CD4-positive, alpha-beta T cell (primary cell): ENCODE results near the gene PIP4K2A. TPM values are rescaled to one million over a fixed set of nuclear protein-coding genes. Genes with fewer than 3 reads are reported as not detected.

Experiments used
- ATAC-seq: fragments of 200-7000 bp; cut with Tn5 transposase; one replicate; pipeline ENCODE4 v1.10.0; 2022; ENCODE audit warnings: mild to moderate bottlenecking; ENCODE audit not compliant: poor library complexity
- CTCF ChIA-PET: fragments of 350-600 bp; sonication (Branson Sonifier 250); formaldehyde crosslinking; loops from one replicate; lab custom pipeline; 2021; ENCODE audit warnings: antibody characterized with exemption, inconsistent platforms; lab: Charles Lee
- POLR2A ChIA-PET: fragments of 350-600 bp; sonication (Branson Sonifier 250); formaldehyde crosslinking; loops from one replicate; lab custom pipeline; 2021; ENCODE audit warnings: antibody characterized with exemption, inconsistent platforms; lab: Charles Lee
- DNase-seq, 14 experiments: peaks; one replicate each; pipeline ENCODE4 v3.0.0-alpha.2; 2013 to 2020; ENCODE audit warnings: mixed read lengths in 2 of 14
- H3K27ac ChIP-seq, 2 donors: one replicate each; pipeline versions ENCODE4 v1.5.1 to v1.7.0; 2013; ENCODE audit warnings: low read length in 2 of 2, low read depth in 1 of 2, mild to moderate bottlenecking in 1 of 2
- H3K27me3 ChIP-seq, 2 experiments: 1 replicate in 1 of 2; 2 replicates in 1 of 2; pipeline versions ENCODE4 v1.6.1 to v1.7.0; 2013; ENCODE audit warnings: low read length in 2 of 2, control low read depth in 1 of 2, mild to moderate bottlenecking in 1 of 2, moderate library complexity in 1 of 2; ENCODE audit not compliant: insufficient read depth in 2 of 2, control insufficient read depth in 1 of 2
- H3K36me3 ChIP-seq: one replicate; pipeline ENCODE4 v1.6.1; 2013; ENCODE audit warnings: low read length, control low read depth; ENCODE audit not compliant: insufficient read depth
- H3K4me1 ChIP-seq: one replicate; pipeline ENCODE4 v1.6.1; 2013; ENCODE audit warnings: low read length, control low read depth; ENCODE audit not compliant: insufficient read depth
- H3K4me3 ChIP-seq: one replicate; pipeline ENCODE4 v1.5.1; 2013; ENCODE audit warnings: mild to moderate bottlenecking, low read length, moderate library complexity
- H3K9me3 ChIP-seq, 2 experiments: 1 replicate in 1 of 2; 2 replicates in 1 of 2; pipeline versions ENCODE4 v1.6.1 to v1.7.0; 2013; ENCODE audit warnings: low read length in 2 of 2, mild to moderate bottlenecking in 2 of 2, control low read depth in 1 of 2, moderate library complexity in 1 of 2; ENCODE audit not compliant: control insufficient read depth in 1 of 2, insufficient read depth in 1 of 2
- H3K27ac Mint-ChIP-seq: one replicate; pipeline ENCODE4 v1.8.0; 2020; ENCODE audit warnings: mixed read lengths
- H3K27me3 Mint-ChIP-seq: one replicate; pipeline ENCODE4 v1.8.0; 2021; ENCODE audit warnings: mixed read lengths
- H3K36me3 Mint-ChIP-seq: one replicate; pipeline ENCODE4 v1.8.0; 2021; ENCODE audit warnings: low read depth, mixed read lengths
- H3K4me1 Mint-ChIP-seq: one replicate; pipeline ENCODE4 v1.8.0; 2021; ENCODE audit warnings: low read depth, mixed read lengths
- H3K4me3 Mint-ChIP-seq: one replicate; pipeline ENCODE4 v1.8.0; 2020; ENCODE audit warnings: mild to moderate bottlenecking, mixed read lengths
- H3K9me3 Mint-ChIP-seq: one replicate; pipeline ENCODE4 v1.8.0; 2020; ENCODE audit warnings: mixed read lengths
- intact Hi-C, 2 experiments: fragments of 100-400 bp; cut with DNase I in 1 of 2; cut with micrococcal nuclease in 1 of 2; formaldehyde crosslinking; loops; one replicate each; pipeline versions ENCODE4 v1.15.1 to v1.9.0; 2023 to 2025; cut with DNase I, micrococcal nuclease
- total RNA-seq, 174 experiments: library from RNA in 2 of 174; stranded (reverse) in 2 of 174; gene quantifications; one replicate each; pipeline ENCODE4 v1.2.3 and lab custom pipeline; 2021 to 2026
- TF ChIP-seq, protein P1 (sequence below): fragments of 200-600 bp; IDR thresholded peaks from one replicate; pipeline ENCODE4 v1.8.0; 2022; ENCODE audit warnings: antibody characterized with exemption, mild to moderate bottlenecking

The PIP4K2A gene
- total RNA-seq, 2 experiments from 2014 or later = 75.4 to 87.2 TPM

DNA sequence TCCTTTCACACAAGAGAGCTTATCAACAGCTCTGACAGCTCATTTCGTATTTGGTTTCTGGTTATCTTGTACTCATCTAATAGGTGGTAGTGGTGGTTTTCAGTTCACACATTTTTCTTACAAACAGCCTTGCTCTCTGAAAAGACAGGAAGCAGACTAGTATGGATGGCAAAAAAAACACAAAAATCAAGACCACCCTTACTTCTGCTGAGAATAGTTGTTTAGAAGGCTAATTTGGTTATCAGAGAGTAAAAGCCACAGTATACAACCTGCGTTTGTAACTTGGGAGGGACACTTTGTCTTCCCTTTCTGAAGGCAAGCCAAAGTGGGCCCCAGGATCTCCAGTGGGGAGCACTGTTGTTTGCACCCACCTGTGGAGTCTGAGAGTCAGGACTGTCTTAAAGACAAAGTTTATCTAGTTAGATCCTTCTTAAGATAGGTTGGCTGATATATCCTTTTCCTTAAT is 68.0 kb downstream of the PIP4K2A start:
- H3K27me3 Mint-ChIP-seq = no peaks in the 10 kb centered on the region
- peak overlapping the region; percentile 5 for H3K4me3 ChIP-seq

DNA sequence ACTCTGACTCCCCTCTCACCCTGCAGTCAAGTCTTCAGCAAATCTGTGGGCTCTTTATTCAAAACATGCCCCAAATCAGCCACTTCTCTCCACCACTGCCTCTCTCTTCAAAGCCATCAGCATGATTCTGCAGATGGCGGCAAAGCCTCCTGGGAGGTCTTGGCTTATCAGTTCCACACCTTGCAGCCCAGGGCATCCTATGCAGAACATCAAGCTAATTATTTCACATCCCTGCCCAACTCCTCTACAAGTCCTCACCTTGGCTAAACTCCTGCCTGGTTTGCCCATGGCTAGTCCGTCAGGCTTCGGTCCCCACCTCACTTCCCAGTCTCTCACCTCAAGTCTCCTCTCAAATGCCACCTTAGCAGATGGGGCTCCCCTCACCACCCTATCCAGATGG is 70.2 kb downstream of the PIP4K2A start:
- Mint-ChIP-seq H3K27ac (peak overlapping the region; percentile 79), H3K4me1 (peaks cover 90% of the 10 kb centered on the region), H3K4me3 (peak overlapping the region; percentile 40), H3K27me3 (no peaks in the 10 kb centered on the region), H3K36me3 (peaks cover 30% of the 10 kb centered on the region), H3K9me3 (no peaks in the 10 kb centered on the region)
- peak overlapping the region in 1 of 2 donors; percentile 14 for H3K27ac ChIP-seq
- ATAC-seq (no peak), DNase-seq (no peak)
- intact Hi-C loops = no loop called here
- H3K36me3 ChIP-seq = no peaks in the 10 kb centered on the region
- H3K9me3 ChIP-seq = no peaks in the 10 kb centered on the region
- peaks cover 75% of the 10 kb centered on the region for H3K4me1 ChIP-seq
- ChIA-PET POLR2A (interaction anchor here (0.6 to 1.6 kb wide), 4 partner anchors 10 to 70 kb away, joined by 3 to 4 read pairs (median 4); no protein-coding TSS in a partner anchor), CTCF (no interaction called here)
- no peak overlapping the region for H3K4me3 ChIP-seq
- TF ChIP-seq, protein P1, sequence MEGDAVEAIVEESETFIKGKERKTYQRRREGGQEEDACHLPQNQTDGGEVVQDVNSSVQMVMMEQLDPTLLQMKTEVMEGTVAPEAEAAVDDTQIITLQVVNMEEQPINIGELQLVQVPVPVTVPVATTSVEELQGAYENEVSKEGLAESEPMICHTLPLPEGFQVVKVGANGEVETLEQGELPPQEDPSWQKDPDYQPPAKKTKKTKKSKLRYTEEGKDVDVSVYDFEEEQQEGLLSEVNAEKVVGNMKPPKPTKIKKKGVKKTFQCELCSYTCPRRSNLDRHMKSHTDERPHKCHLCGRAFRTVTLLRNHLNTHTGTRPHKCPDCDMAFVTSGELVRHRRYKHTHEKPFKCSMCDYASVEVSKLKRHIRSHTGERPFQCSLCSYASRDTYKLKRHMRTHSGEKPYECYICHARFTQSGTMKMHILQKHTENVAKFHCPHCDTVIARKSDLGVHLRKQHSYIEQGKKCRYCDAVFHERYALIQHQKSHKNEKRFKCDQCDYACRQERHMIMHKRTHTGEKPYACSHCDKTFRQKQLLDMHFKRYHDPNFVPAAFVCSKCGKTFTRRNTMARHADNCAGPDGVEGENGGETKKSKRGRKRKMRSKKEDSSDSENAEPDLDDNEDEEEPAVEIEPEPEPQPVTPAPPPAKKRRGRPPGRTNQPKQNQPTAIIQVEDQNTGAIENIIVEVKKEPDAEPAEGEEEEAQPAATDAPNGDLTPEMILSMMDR = no peak
- no peaks in the 10 kb centered on the region for H3K27me3 ChIP-seq

More for the DNA sequence above, 68.0 kb downstream of the PIP4K2A start:
- H3K9me3 ChIP-seq = no peaks in the 10 kb centered on the region
- no peaks in the 10 kb centered on the region for H3K36me3 ChIP-seq
- Mint-ChIP-seq H3K36me3 (peaks cover 18% of the 10 kb centered on the region), H3K9me3 (no peaks in the 10 kb centered on the region), H3K4me1 (peaks cover 91% of the 10 kb centered on the region), H3K4me3 (peak overlapping the region; percentile 68), H3K27ac (peak overlapping the region; percentile 91)
- ChIA-PET CTCF (interaction anchor here (0.6 to 1.8 kb wide), 6 partner anchors 8 to 36 kb away, joined by 3 to 6 read pairs (median 4); no protein-coding TSS in a partner anchor), POLR2A (interaction anchor here (0.6 to 4.0 kb wide), 14 partner anchors 9 to 67 kb away, joined by 3 to 30 read pairs (median 6); partner anchors contain the start of gene PIP4K2A)
- DNase-seq (peak in 3 of 14 experiments; percentile 70 to 82 (median 76)), ATAC-seq (peak; percentile 74)
- H3K27me3 ChIP-seq = no peaks in the 10 kb centered on the region
- TF ChIP-seq, protein P1 = no peak
- H3K27ac ChIP-seq = peak overlapping the region; percentile 58 to 66
- peaks cover 87% of the 10 kb centered on the region for H3K4me1 ChIP-seq
- intact Hi-C loops = loop anchor here in 1 of 2 experiments (1.0 to 2.0 kb wide), 2 partner anchors 8 to 16 kb away; no protein-coding TSS in a partner anchor

DNA sequence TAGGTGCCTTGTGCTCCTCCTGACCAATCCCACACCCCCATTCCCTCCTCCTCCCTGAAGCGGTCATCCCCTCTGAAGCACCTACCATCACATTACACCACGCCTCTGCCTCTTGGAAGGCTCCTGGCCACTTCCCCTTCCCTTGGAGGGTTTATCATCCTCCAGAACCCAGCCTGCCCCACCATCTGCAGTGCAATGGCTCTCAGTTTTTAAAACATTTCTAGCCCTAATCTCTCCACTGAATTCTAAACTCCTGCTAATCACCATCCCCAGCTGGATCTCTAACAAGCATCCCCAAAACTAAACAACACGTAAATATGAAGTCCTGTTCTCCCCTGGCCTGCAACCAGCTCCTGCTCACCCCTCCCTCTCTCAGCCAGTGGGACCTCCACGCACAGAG is 70.6 kb downstream of the PIP4K2A start:
- Histone ChIP-seq H3K4me3 (no peak overlapping the region), H3K27me3 (no peaks in the 10 kb centered on the region), H3K36me3 (no peaks in the 10 kb centered on the region), H3K27ac (peak overlapping the region in 1 of 2 donors; percentile 14), H3K4me1 (peaks cover 73% of the 10 kb centered on the region), H3K9me3 (no peaks in the 10 kb centered on the region)
- ATAC-seq = no peak
- peaks cover 90% of the 10 kb centered on the region for H3K4me1 Mint-ChIP-seq
- H3K27me3 Mint-ChIP-seq = no peaks in the 10 kb centered on the region
- TF ChIP-seq, protein P1 = no peak
- ChIA-PET CTCF (no interaction called here), POLR2A (interaction anchor here (0.6 to 1.6 kb wide), 4 partner anchors 10 to 70 kb away, joined by 3 to 4 read pairs (median 4); no protein-coding TSS in a partner anchor)
- H3K4me3 Mint-ChIP-seq = peak overlapping the region; percentile 40
- H3K9me3 Mint-ChIP-seq = no peaks in the 10 kb centered on the region
- intact Hi-C loops = no loop called here
- peak overlapping the region; percentile 79 for H3K27ac Mint-ChIP-seq
- no peak for DNase-seq
- H3K36me3 Mint-ChIP-seq = peaks cover 30% of the 10 kb centered on the region
